Activated T-cell treated with anti-CD3 and anti-CD28 coated beads, Interleukin-2, amount 50 U/mL, for 4 hours (primary cell): ENCODE data around the gene GRID1. TPM values are rescaled to one million over a fixed set of nuclear protein-coding genes. Genes with fewer than 3 reads are reported as not detected.

Experiments
- ATAC-seq, 2 donors: fragments of 200-7000 bp; cut with Tn5 transposase; one replicate each; pipeline ENCODE4 v1.10.0; 2021
- DNase-seq: peaks from one replicate; pipeline ENCODE4 v3.0.0-alpha.2; 2020
- H3K27me3 Mint-ChIP-seq: one replicate; pipeline ENCODE4 v1.8.0; 2021; ENCODE audit warnings: low read depth, mixed read lengths
- H3K36me3 Mint-ChIP-seq: one replicate; pipeline ENCODE4 v1.8.0; 2022; ENCODE audit warnings: mixed read lengths; ENCODE audit not compliant: insufficient read depth
- H3K4me1 Mint-ChIP-seq: one replicate; pipeline ENCODE4 v1.8.0; 2021; ENCODE audit warnings: low read depth, mixed read lengths
- H3K4me3 Mint-ChIP-seq: one replicate; pipeline ENCODE4 v1.8.0; 2021; ENCODE audit warnings: mild to moderate bottlenecking, moderate library complexity, mixed read lengths
- H3K9me3 Mint-ChIP-seq: one replicate; pipeline ENCODE4 v1.8.0; 2021; ENCODE audit warnings: mixed read lengths
- total RNA-seq, 3 donors: library from RNA; stranded (reverse); gene quantifications; one replicate each; pipeline ENCODE4 v1.2.1, GENCODE V29; 2021

GRID1 gene
- total RNA-seq, 3 donors from 2014 or later, result not detected

DNA sequence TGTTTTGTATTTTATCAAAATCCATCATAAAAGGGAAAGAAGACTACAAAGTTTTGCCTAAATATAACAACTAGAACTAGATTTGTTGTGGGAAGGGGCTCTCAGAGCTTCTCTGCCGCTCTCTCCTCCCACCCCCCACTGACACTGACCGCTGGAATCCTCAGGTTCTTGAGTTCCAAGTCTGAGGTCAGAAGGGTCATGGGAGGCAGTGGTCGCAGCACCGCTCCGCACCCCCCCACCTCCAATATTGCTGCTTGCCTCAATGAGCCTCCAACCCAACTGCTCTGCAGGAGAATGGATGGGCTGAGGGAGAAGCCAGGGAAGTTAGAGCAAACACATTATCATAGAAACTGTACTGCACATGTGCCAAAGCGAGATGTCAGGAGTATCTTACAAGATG lies 359.4 kb downstream of the GRID1 start:
- Mint-ChIP-seq H3K4me3 (no peak overlapping the region), H3K9me3 (no peaks in the 10 kb centered on the region), H3K36me3 (no peaks in the 10 kb centered on the region), H3K4me1 (no peaks in the 10 kb centered on the region), H3K27me3 (peaks cover 13% of the 10 kb centered on the region)
- ATAC-seq (no peak), DNase-seq (no peak)

DNA sequence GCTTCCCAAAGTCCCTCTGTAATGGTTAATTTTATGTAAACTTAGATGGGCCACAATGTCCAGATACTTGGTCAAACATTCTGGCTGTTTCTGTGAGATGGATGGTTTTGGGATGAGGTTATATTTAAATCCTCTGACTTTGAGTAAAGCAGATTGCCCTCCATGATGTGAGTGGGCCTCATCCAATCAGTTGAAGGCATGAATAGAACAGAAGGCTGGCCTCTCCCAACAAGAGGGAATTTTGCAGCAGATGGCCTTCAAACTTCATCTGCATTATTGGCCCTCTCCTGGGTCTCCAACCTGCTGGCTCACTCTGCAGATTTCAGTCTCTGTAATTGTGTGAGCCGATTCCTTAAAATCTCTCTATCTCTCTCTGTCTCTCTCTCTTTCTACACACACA lies 362.3 kb downstream of the GRID1 start:
- no peak for DNase-seq
- no peak for ATAC-seq
- H3K4me1 Mint-ChIP-seq, result no peaks in the 10 kb centered on the region
- H3K36me3 Mint-ChIP-seq, result no peaks in the 10 kb centered on the region
- H3K27me3 Mint-ChIP-seq, result peaks cover 13% of the 10 kb centered on the region
- no peaks in the 10 kb centered on the region for H3K9me3 Mint-ChIP-seq
- H3K4me3 Mint-ChIP-seq, result no peak overlapping the region

DNA sequence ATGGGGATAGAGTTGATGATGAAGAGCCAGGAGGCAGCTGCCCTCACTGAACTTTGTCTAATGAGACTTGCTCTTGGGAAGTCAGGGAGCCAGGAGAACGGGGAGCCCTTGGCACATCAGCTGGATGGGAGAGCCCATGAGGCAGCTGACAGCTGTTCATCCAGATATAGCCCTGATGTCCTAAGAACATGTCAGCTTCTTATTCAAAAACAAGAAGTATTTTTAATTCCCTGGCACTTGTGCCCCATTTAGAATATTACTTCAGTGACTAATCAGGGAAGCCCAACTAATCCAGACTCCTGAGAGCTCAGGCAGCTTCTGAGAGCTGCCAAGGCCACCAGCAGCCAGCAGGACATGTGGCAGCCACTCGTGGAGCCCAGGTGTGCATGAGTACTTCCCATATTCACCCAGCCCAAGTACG lies 363.4 kb downstream of the GRID1 start:
- Mint-ChIP-seq H3K4me3 (no peak overlapping the region), H3K9me3 (no peaks in the 10 kb centered on the region), H3K4me1 (no peaks in the 10 kb centered on the region), H3K27me3 (peaks cover 16% of the 10 kb centered on the region), H3K36me3 (no peaks in the 10 kb centered on the region)
- ATAC-seq, result no peak
- no peak for DNase-seq

DNA sequence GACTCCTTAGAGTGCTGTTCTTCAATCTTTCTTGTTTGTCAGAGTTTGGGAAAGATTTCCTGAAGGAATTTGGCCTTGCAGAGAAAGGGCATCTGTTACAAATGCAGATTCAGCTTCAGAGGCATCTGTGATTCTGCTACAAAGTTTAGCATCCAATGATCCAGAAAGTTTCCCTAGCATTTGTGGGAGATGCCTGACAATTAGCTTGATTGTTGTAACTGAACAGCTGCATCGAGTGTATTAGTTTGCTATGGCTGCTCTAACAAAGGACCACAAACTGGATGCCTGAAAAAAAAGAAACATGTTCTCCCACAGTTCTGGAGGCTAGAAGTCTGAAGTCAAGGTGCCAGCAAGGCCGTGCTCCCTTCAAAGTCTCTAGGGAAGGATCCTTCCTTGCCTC lies 365.1 kb downstream of the GRID1 start:
- Mint-ChIP-seq H3K4me1 (no peaks in the 10 kb centered on the region), H3K27me3 (peaks cover 15% of the 10 kb centered on the region), H3K4me3 (no peak overlapping the region), H3K36me3 (no peaks in the 10 kb centered on the region), H3K9me3 (no peaks in the 10 kb centered on the region)
- ATAC-seq (no peak), DNase-seq (no peak)

DNA sequence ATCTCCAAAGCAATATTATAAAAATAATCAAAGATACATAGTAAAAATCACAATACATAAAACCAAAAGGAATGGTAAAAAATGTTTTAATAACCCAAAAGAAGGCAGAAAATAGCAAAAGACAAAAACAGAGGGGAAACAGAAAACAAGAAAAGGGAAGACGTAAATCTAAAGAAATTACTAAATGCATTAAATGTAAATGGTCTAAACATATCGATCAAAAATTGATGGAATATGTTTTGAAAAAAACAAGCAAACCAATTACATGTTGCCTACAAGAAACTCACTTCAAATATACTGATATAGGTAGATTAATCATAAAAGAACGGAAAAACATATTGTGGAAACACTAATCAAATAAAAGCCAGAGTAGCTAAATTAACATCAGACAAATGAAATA lies 369.1 kb downstream of the GRID1 start:
- no peak overlapping the region for H3K4me3 Mint-ChIP-seq
- no peaks in the 10 kb centered on the region for H3K9me3 Mint-ChIP-seq
- peaks cover 11% of the 10 kb centered on the region for H3K27me3 Mint-ChIP-seq
- no peaks in the 10 kb centered on the region for H3K36me3 Mint-ChIP-seq
- DNase-seq (no peak), ATAC-seq (no peak)
- no peaks in the 10 kb centered on the region for H3K4me1 Mint-ChIP-seq

DNA sequence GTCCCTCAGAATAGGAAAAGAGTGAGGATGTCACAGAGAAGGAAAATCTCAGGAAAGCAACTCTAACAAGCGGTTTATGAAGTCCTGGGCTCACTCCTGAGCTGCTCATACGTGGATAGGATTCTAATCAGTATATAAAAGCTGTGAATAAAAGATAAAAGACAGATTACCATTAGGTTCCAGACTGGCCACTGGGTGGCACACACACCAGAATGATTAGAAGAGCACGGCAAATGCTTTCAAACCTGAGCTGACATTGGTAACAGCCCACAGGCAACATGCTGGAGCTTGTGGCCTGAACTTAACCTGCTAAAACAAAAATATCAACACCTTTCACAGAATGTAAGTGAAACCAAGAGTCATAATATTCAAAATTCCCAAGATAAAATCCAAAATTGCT lies 370.8 kb downstream of the GRID1 start:
- Mint-ChIP-seq H3K9me3 (no peaks in the 10 kb centered on the region), H3K4me3 (no peak overlapping the region), H3K4me1 (no peaks in the 10 kb centered on the region), H3K36me3 (no peaks in the 10 kb centered on the region), H3K27me3 (peaks cover 11% of the 10 kb centered on the region)
- ATAC-seq (no peak), DNase-seq (no peak)

DNA sequence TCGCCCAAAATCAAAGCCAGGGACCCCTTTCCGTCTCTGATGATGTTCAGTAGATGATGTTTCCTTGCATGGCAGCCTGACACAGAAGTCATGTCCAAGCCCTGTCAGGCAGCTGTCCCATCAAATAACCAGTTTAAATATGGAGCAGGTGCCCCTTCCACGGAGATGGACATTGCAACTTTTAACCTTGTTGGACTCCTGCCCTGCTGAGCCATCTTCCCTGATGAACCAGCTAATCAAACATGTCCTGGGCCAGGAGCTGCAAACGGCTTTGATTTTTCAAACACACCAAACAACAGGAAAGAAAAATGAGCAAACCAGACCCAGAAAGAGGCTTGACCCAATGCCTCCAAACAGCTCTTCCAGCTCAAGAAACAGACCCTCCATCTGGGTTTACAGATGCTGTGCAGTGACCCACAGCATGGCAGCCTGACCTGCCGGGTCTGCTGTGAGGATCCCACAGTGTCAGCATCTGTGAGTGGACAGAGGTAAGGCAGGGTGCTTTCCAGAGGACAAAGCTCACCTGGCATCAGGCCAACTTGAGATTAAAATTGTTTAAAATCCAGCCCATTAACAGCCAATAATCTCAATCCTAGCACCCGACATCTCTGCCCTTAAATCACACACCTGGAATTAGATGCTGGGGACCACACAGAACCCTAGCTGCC lies 372.6 kb downstream of the GRID1 start:
- DNase-seq (no peak), ATAC-seq (no peak)
- Mint-ChIP-seq H3K4me3 (no peak overlapping the region), H3K36me3 (no peaks in the 10 kb centered on the region), H3K4me1 (no peaks in the 10 kb centered on the region), H3K27me3 (peaks cover 11% of the 10 kb centered on the region), H3K9me3 (no peaks in the 10 kb centered on the region)

DNA sequence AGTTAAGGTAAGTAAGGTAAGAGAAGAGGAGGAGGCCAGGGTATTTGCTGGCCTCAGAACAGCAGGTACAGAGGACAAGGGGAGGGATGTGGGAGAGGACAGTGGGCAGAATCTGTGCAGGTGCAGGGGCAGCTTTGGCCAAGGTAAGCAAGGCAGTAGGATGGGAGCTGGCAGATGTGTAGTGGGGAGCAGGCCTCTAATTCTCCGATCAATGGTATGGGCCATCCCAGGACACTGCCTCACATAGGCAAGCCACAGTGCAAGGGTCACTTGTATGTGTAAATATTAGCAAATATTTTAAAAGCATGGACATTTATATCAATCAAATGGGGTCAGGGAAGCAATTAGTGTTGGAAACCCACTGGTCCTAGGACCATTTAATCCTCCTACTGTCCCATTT lies 373.5 kb downstream of the GRID1 start:
- Mint-ChIP-seq H3K27me3 (peaks cover 12% of the 10 kb centered on the region), H3K4me3 (no peak overlapping the region), H3K4me1 (no peaks in the 10 kb centered on the region), H3K9me3 (no peaks in the 10 kb centered on the region), H3K36me3 (no peaks in the 10 kb centered on the region)
- no peak for ATAC-seq
- DNase-seq, result no peak

DNA sequence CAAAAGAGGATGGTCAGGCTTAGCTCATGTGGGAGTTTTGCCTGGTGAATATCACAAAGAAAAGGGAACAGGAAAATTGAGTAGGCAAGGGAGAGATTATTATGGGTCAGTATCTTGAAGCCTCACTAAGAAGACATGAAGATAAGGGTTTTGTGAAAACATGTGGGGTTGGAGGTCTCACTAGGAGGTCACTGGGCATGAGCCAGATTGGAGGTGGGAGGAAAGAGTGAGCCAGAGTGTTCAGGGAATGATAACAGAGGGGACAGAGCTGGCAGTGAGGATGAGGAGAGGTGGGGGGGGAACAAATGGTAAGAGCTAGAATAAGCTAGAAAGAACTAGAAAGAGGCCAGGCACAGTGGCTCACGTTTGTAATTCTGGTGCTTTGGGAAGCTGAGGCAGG lies 374.3 kb downstream of the GRID1 start:
- Mint-ChIP-seq H3K4me1 (no peaks in the 10 kb centered on the region), H3K4me3 (no peak overlapping the region), H3K9me3 (no peaks in the 10 kb centered on the region), H3K36me3 (no peaks in the 10 kb centered on the region), H3K27me3 (peaks cover 13% of the 10 kb centered on the region)
- no peak for DNase-seq
- ATAC-seq, result no peak

DNA sequence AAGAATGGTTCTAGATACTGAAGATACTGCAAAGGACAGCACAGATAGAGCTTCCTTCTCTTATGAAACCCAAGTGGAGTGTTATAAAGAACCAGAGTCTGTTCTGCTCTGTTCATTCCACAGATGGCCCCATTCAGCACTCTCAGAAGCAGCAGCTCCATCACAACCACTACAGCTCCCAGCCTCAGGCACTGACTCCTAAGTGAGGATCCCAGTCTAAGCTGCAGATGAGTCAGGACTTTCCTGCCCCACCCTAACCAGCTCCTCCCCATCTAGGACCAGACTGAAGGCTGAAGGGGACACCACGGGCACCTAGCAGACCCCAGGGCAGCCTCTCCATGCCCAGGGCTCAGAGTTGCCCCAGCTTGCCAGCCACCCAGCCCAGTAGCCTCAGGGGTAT lies 379.8 kb downstream of the GRID1 start:
- H3K9me3 Mint-ChIP-seq, result no peaks in the 10 kb centered on the region

DNA sequence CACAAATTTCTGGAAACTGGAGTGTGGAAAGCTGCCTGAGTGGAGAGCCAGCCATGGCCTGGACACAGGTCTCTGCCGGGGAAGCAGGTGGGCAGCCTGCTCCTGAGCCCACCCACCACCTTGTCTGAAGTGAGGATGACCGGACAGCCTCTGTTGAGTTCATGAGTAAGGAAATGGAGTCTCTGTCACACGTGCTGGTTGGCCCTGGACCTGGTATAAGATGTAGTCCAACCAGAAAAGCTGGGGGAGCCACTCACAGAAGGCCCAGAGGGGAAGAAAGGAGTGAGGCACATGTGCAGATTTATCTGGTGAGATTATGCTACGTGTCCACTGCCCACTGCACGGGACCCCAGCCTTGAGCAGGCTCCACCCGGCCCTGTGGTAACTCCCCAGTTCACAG lies 383.5 kb downstream of the GRID1 start:
- Mint-ChIP-seq H3K4me3 (no peak overlapping the region), H3K27me3 (peaks cover 13% of the 10 kb centered on the region), H3K4me1 (no peaks in the 10 kb centered on the region), H3K9me3 (no peaks in the 10 kb centered on the region), H3K36me3 (no peaks in the 10 kb centered on the region)
- DNase-seq (no peak), ATAC-seq (no peak)

More for the DNA sequence above, 379.8 kb downstream of the GRID1 start:
- Mint-ChIP-seq H3K4me1 (no peaks in the 10 kb centered on the region), H3K36me3 (no peaks in the 10 kb centered on the region), H3K27me3 (peaks cover 14% of the 10 kb centered on the region), H3K4me3 (no peak overlapping the region)
- DNase-seq (no peak), ATAC-seq (no peak)

DNA sequence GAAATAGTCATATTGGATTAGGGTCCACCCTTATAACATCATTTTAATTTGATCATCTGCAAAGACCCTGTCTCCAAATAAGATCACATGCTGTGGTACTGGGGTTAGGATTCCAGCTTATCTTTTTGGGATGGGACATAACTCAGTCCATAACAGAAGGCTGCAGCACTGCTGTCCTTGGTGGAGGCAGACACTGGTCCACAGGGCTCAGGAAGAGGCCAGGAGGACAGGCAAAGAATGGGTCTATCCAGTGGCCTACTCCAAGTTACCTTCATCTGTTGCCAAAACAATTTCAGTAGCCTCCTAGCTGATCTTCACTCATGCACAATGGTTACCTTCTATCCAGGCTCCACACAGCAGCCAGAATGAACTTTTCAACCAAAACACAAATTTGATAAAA lies 387.0 kb downstream of the GRID1 start:
- Mint-ChIP-seq H3K27me3 (peaks cover 10% of the 10 kb centered on the region), H3K36me3 (no peaks in the 10 kb centered on the region), H3K4me1 (no peaks in the 10 kb centered on the region), H3K4me3 (no peak overlapping the region), H3K9me3 (no peaks in the 10 kb centered on the region)
- no peak for ATAC-seq
- no peak for DNase-seq

DNA sequence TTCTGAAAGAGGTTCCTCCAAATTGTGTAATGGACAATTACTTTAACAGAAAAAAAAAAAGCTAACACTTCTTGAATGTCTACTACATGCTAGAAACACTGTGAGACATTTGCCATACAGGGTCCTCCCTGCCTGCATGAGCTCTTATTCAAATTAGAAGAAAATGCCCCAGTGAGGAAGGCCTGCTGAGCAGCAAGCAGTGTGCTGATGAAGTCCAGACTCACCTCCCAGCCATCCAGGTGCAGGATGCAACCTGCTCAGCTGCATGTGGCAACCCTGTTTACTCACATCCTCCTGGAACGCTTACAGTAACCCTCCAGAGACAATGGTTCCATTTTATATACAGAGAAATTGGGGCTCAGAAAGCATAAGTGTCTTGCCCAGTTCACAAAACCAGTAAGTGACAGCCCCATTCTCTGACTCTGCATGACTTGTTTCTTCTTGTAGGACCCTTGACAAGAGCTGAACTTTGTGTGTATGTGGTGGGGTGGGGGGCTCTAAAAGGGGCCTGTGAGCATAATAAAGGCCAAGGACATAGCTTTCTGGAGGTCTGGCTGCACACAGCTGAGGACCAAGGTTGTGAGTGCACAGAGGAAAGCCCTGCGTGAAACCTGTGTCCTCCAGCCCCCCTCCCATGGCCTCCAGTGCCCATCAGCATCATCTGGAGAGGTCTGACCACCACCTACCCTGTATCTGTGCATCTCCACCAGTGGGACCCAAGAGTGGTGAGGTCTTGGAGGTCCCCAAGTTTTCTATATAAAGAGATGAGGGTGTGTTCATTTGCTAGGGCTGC lies 387.8 kb downstream of the GRID1 start:
- Mint-ChIP-seq H3K4me3 (no peak overlapping the region), H3K4me1 (no peaks in the 10 kb centered on the region), H3K27me3 (peaks cover 5% of the 10 kb centered on the region), H3K9me3 (no peaks in the 10 kb centered on the region), H3K36me3 (no peaks in the 10 kb centered on the region)
- no peak for DNase-seq
- no peak for ATAC-seq

DNA sequence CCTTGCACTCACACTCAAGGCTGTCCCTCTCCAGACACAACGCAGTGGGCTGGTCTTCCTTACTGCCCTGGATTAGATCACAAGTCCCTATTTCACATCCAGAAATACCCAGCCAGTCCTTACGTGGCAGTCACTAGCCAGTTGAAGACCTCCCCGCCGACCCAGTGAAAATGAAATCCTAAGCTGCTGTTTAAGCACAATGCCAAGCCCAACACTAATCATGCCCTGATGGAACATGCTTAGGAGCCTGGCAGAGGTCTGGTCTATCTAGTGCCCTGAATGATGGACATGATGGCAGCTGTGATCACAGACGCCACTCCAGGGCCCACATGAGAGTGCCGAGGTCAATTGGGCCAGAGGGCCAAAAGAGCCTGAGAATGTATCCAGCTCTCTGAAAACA lies 389.0 kb downstream of the GRID1 start:
- DNase-seq, result no peak
- no peak overlapping the region for H3K4me3 Mint-ChIP-seq
- no peaks in the 10 kb centered on the region for H3K4me1 Mint-ChIP-seq
- no peak for ATAC-seq
- peaks cover 5% of the 10 kb centered on the region for H3K27me3 Mint-ChIP-seq
- H3K9me3 Mint-ChIP-seq, result no peaks in the 10 kb centered on the region
- H3K36me3 Mint-ChIP-seq, result no peaks in the 10 kb centered on the region

DNA sequence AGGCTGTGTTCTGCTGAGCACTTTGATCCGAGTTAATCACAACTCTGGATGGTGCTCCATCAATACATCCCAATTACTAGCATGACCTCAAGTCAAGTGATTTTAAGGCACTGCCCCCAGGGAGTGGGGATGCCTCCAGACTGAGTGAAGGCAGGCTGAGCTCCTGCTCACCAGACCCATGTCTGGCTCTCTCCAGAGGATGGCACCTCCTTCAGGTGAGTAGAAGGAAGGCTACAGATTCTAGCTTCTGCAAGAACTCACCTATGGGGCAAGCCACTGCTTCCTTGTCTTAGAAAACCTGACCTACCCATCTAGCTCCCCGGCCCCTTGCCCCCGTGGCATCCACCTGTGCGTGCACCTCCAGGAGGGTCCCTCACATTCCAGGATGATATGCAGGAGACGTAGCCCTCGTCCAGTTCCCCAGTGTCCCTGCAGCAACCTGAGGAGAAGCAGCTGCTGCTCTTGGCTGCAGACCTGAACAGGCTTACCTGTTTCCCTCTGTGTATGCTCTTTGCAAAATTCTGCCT lies 390.3 kb downstream of the GRID1 start:
- no peaks in the 10 kb centered on the region for H3K9me3 Mint-ChIP-seq
- ATAC-seq (no peak), DNase-seq (no peak)
- no peaks in the 10 kb centered on the region for H3K4me1 Mint-ChIP-seq
- no peak overlapping the region for H3K4me3 Mint-ChIP-seq
- no peaks in the 10 kb centered on the region for H3K27me3 Mint-ChIP-seq
- H3K36me3 Mint-ChIP-seq, result no peaks in the 10 kb centered on the region
